Vagina (tissue), 2 donors: ENCODE data around the gene CNNM2. TPM values are rescaled to one million over a fixed set of nuclear protein-coding genes. Genes with fewer than 3 reads are reported as not detected.
A peak's percentile ranks its signal among the peaks of the same experiment; 100 is the strongest.

Experiments
- DNase-seq, 2 donors: peaks; one replicate each; pipeline ENCODE4 v3.0.0-alpha.2; 2017; ENCODE audit errors: extremely low spot score in 2 of 2
- H3K27ac ChIP-seq: fragments of 200-600 bp; sonication (generic); one replicate; pipeline ENCODE4 v1.5.1; 2019
- H3K27me3 ChIP-seq: fragments of 200-600 bp; sonication (generic); one replicate; pipeline ENCODE4 v1.5.1; 2019
- H3K36me3 ChIP-seq, 2 donors: fragments of 200-600 bp; sonication (generic); one replicate each; pipeline ENCODE4 v1.5.1; 2017 to 2019
- H3K4me1 ChIP-seq: fragments of 200-600 bp; sonication (generic); one replicate; pipeline ENCODE4 v1.5.1; 2019
- H3K4me3 ChIP-seq, 2 donors: fragments of 200-600 bp; sonication (generic); 1 replicate in 1 of 2; 2 replicates in 1 of 2; pipeline ENCODE4 v1.5.1; 2016 to 2019
- H3K9me3 ChIP-seq: fragments of 200-600 bp; sonication (generic); one replicate; pipeline ENCODE4 v1.5.1; 2019
- POLR2A ChIP-seq, 2 donors: fragments of 450-650 bp; IDR thresholded peaks; one replicate each; pipeline ENCODE4 v1.6.1; 2017; ENCODE audit warnings: antibody characterized with exemption in 2 of 2, mild to moderate bottlenecking in 2 of 2, moderate library complexity in 2 of 2
- POLR2AphosphoS5 ChIP-seq, 2 donors: sonication (generic); formaldehyde crosslinking; IDR thresholded peaks; one replicate each; pipeline ENCODE4 v1.9.0; 2017; ENCODE audit warnings: antibody characterized with exemption in 2 of 2, mild to moderate bottlenecking in 2 of 2, low read depth in 1 of 2; ENCODE audit not compliant: insufficient read depth in 1 of 2
- intact Hi-C: fragments of 100-400 bp; cut with DNase I; formaldehyde crosslinking; loops from one replicate; pipeline ENCODE4 v1.15.1; 2023
- total RNA-seq: library from RNA; depleted of rRNA; stranded (reverse); fragments of >200 nt; gene quantifications from one replicate; pipeline ENCODE4 v1.2.3, GENCODE V29; 2016
- TF ChIP-seq, protein P1 (sequence below), 3 experiments: fragments of 450-650 bp in 2 of 3; fragments of 200-600 bp in 1 of 3; sonication (generic) in 1 of 3; IDR thresholded peaks; one replicate each; pipeline ENCODE4 v1.5.1; 2017 to 2019; ENCODE audit warnings: antibody characterized with exemption in 3 of 3, mild to moderate bottlenecking in 2 of 3, moderate library complexity in 2 of 3

CNNM2 gene
- total RNA-seq, 1 donor from 2014 or later = 9.6 TPM

DNA sequence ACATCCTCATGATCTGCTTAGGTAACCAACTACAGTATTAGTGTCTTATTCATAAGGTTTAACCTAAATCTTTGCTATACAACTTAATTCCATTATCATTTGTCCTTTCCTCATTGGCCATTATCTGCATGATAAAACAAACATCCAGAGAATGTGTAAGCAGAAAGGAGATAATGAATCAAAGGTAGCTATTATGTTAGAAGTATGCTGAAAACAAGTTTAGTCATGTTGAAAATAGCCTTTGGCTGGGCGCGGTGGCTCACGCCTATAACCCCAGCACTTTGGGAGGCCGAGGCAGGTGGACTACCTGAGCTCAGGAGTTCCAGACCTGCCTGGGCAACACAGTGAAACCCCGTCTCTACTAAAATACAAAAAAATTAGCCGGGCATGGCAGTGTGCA is 196.8 kb downstream of the CNNM2 start:
- Histone ChIP-seq H3K4me1 (peaks cover 51% of the 10 kb centered on the region), H3K4me3 (no peak overlapping the region), H3K27me3 (no peaks in the 10 kb centered on the region), H3K36me3 (no peaks in the 10 kb centered on the region), H3K9me3 (no peaks in the 10 kb centered on the region), H3K27ac (no peak overlapping the region)
- DNase-seq = no peak
- TF ChIP-seq, protein P1, sequence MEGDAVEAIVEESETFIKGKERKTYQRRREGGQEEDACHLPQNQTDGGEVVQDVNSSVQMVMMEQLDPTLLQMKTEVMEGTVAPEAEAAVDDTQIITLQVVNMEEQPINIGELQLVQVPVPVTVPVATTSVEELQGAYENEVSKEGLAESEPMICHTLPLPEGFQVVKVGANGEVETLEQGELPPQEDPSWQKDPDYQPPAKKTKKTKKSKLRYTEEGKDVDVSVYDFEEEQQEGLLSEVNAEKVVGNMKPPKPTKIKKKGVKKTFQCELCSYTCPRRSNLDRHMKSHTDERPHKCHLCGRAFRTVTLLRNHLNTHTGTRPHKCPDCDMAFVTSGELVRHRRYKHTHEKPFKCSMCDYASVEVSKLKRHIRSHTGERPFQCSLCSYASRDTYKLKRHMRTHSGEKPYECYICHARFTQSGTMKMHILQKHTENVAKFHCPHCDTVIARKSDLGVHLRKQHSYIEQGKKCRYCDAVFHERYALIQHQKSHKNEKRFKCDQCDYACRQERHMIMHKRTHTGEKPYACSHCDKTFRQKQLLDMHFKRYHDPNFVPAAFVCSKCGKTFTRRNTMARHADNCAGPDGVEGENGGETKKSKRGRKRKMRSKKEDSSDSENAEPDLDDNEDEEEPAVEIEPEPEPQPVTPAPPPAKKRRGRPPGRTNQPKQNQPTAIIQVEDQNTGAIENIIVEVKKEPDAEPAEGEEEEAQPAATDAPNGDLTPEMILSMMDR (IDR thresholded peaks at IDR 0.05) = no peak
- TF ChIP-seq POLR2A (IDR thresholded peaks at IDR 0.05) (no peak), POLR2AphosphoS5 (IDR thresholded peaks at IDR 0.05; ENCODE audit: insufficient read depth in 1 of 2, low read depth in 1 of 2) (no peak)
- intact Hi-C loops = no loop called here

DNA sequence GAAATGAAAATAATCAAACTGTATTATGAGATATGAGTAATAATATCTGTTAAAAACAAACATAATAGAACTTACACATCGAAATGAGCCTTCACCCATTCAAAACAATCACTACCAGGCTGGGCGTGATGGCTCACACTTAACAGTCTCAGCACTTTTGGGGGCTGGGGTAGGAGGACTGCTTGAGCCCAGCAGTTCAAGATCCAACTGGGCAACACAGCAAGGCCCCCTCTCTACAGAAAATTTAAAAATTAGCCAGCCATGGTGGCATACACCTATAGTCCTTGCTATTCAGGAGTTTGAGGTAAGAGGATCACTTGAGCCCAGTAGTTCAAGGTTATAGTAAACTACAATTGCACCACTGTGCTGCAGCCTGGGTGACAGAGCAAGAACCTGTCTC is 199.2 kb downstream of the CNNM2 start:
- no peaks in the 10 kb centered on the region for H3K9me3 ChIP-seq
- no peak overlapping the region for H3K27ac ChIP-seq
- no peak for TF ChIP-seq POLR2A (IDR thresholded peaks at IDR 0.05)
- TF ChIP-seq, protein P1 (IDR thresholded peaks at IDR 0.05) = no peak
- no peak for TF ChIP-seq POLR2AphosphoS5 (IDR thresholded peaks at IDR 0.05; ENCODE audit: insufficient read depth in 1 of 2, low read depth in 1 of 2)
- H3K27me3 ChIP-seq = no peaks in the 10 kb centered on the region
- intact Hi-C loops = no loop called here
- H3K4me3 ChIP-seq = no peak overlapping the region
- H3K36me3 ChIP-seq = no peaks in the 10 kb centered on the region
- DNase-seq = no peak
- peaks cover 49% of the 10 kb centered on the region for H3K4me1 ChIP-seq

DNA sequence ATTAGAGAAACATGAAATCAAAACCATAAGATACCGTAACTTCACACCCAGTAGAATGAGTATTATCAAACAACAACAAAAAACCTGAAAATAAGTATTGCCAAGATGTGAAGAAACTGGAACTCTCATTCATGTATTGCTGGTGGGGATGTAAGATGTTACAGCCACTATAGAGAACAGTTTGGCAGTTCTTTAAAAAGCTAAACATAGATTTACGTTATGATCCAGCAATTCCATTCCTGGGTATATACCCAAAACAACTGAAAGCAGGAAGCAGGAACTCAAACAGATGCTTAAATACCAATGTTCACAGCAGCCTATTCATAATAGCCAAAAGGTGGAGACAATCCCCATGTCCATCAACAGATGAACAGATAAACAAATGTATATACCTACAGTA is 202.5 kb downstream of the CNNM2 start:
- no peak for DNase-seq
- H3K27ac ChIP-seq = peak overlapping the region; percentile 52
- no peaks in the 10 kb centered on the region for H3K36me3 ChIP-seq
- no peak for TF ChIP-seq POLR2A (IDR thresholded peaks at IDR 0.05)
- no peak for TF ChIP-seq POLR2AphosphoS5 (IDR thresholded peaks at IDR 0.05; ENCODE audit: insufficient read depth in 1 of 2, low read depth in 1 of 2)
- TF ChIP-seq, protein P1 (IDR thresholded peaks at IDR 0.05) = no peak
- intact Hi-C loops = no loop called here
- no peak overlapping the region for H3K4me3 ChIP-seq
- no peaks in the 10 kb centered on the region for H3K9me3 ChIP-seq
- peaks cover 58% of the 10 kb centered on the region for H3K4me1 ChIP-seq
- H3K27me3 ChIP-seq = no peaks in the 10 kb centered on the region

DNA sequence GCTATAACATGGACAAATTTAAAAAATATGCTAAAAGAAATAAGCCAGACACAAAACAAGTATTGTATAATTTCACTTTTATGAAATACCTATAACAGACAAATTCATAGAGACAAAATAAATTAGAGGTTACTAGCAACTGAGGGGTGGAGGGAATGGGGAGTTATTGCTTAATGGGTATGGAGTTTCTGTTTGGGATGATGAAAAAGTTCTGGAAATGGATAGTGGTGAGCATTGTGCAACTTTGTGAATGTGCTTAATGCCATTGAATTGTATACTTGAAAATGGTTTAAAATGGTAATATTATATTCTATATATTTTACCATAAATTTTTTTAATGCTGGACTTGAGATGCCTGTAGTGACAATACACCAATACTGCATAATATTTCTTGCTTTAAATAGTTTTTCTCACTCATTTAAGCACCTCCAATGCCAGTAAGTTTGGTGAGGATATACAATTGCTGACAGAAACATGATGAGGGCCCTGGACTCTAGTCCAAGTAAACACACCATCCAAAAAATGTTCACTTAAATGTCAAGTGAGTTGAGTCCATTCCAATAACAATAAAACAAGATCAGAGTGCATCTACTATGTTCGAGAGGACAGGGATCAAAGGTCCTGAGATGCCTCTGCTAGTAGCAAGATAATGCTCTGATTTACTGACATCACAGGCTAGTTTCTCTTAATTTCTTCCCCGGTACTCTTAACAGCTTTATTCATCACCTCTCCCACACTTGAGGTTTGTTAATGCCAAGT is 203.1 kb downstream of the CNNM2 start:
- no peak for DNase-seq
- Histone ChIP-seq H3K4me3 (no peak overlapping the region), H3K4me1 (peaks cover 64% of the 10 kb centered on the region), H3K27ac (peak overlapping the region; percentile 52), H3K27me3 (no peaks in the 10 kb centered on the region), H3K9me3 (no peaks in the 10 kb centered on the region), H3K36me3 (no peaks in the 10 kb centered on the region)
- no peak for TF ChIP-seq POLR2A (IDR thresholded peaks at IDR 0.05)
- TF ChIP-seq, protein P1 (IDR thresholded peaks at IDR 0.05) = no peak
- peak in 1 of 2 donors; percentile 20 for TF ChIP-seq POLR2AphosphoS5 (IDR thresholded peaks at IDR 0.05; ENCODE audit: insufficient read depth in 1 of 2, low read depth in 1 of 2)
- intact Hi-C loops = no loop called here

DNA sequence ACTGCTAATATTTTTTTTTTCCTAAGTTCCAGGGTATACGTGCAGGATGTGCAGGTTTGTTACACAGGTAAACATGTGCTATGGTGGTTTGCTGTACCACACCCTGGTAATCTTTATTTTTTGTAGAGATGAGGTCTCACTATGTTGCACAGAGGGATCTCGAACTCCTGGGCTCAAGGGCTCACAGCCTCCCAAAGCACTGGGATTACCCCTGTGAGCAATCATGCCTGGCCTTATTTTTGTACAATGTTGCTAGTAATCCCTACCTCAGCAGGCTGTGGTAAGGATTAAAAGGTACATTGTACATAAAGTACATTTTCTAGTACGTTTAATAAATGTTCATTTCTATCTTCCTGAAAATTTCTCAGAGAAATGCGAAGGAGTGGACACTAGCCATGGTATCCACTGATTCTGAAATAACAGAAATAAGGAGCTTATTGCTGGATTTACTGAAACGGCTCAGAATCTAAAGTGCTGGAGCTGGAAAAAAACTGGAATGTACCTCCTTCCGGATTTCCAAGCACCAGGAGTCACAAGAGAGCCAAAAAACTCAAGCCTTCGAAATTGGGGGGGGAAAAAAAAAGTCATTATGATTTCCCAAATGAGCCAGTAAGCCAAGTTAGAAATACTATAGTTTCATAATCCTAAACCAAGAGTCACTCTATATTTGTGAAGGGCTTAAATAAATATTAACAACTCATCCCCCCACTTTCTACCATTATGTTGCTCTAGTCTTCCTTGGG is 205.4 kb downstream of the CNNM2 start:
- H3K27ac ChIP-seq = peak overlapping the region; percentile 22

More for the DNA sequence above, 205.4 kb downstream of the CNNM2 start:
- TF ChIP-seq, protein P1 (IDR thresholded peaks at IDR 0.05) = no peak
- TF ChIP-seq POLR2AphosphoS5 (IDR thresholded peaks at IDR 0.05; ENCODE audit: insufficient read depth in 1 of 2, low read depth in 1 of 2) = no peak
- no peak for TF ChIP-seq POLR2A (IDR thresholded peaks at IDR 0.05)
- Histone ChIP-seq H3K4me3 (no peak overlapping the region), H3K36me3 (no peaks in the 10 kb centered on the region), H3K4me1 (peaks cover 71% of the 10 kb centered on the region), H3K27me3 (no peaks in the 10 kb centered on the region), H3K9me3 (no peaks in the 10 kb centered on the region)
- intact Hi-C loops = no loop called here
- DNase-seq = no peak
